Lung (tissue), 12 donors: ENCODE data around the gene LDLR. TPM values are rescaled to one million over a fixed set of nuclear protein-coding genes. Genes with fewer than 3 reads are reported as not detected.

Source experiments
- ATAC-seq: fragments of 200-7000 bp; cut with Tn5 transposase; one replicate; pipeline ENCODE4 v1.9.1; 2020; ENCODE audit warnings: moderate number of reproducible peaks; ENCODE audit not compliant: insufficient read depth, low FRiP score
- DNase-seq, 3 donors: peaks; one replicate each; pipeline ENCODE4 v3.0.0-alpha.2; 2013 to 2017
- H3K27ac ChIP-seq, 2 donors: one replicate each; pipeline ENCODE4 v1.5.1; 2013; ENCODE audit warnings: mild to moderate bottlenecking in 2 of 2, moderate library complexity in 2 of 2, control low read depth in 1 of 2, inconsistent platforms in 1 of 2, low read depth in 1 of 2, low read length in 1 of 2
- H3K27me3 ChIP-seq, 3 donors: one replicate each; pipeline ENCODE4 v1.5.1; 2013; ENCODE audit warnings: low read length in 2 of 3; ENCODE audit not compliant: control insufficient read depth in 3 of 3, insufficient read depth in 3 of 3
- H3K36me3 ChIP-seq, 4 donors: one replicate each; pipeline ENCODE4 v1.5.1; 2013; ENCODE audit warnings: low read length in 4 of 4, mild to moderate bottlenecking in 1 of 4, moderate library complexity in 1 of 4; ENCODE audit not compliant: control insufficient read depth in 4 of 4, insufficient read depth in 4 of 4
- H3K4me1 ChIP-seq, 5 donors: one replicate each; pipeline ENCODE4 v1.5.1; 2013; ENCODE audit warnings: low read length in 5 of 5, mild to moderate bottlenecking in 2 of 5, moderate library complexity in 1 of 5; ENCODE audit not compliant: control insufficient read depth in 5 of 5, insufficient read depth in 5 of 5
- H3K4me3 ChIP-seq: one replicate; pipeline ENCODE4 v1.5.1; 2013; ENCODE audit warnings: mild to moderate bottlenecking, control low read depth, moderate library complexity
- H3K9ac ChIP-seq, 2 donors: one replicate each; pipeline ENCODE4 v1.5.1; 2013; ENCODE audit warnings: low read length in 2 of 2, control low read depth in 1 of 2; ENCODE audit not compliant: insufficient read depth in 1 of 2
- H3K9me3 ChIP-seq, 4 donors: one replicate each; pipeline ENCODE4 v1.5.1; 2013; ENCODE audit warnings: low read length in 3 of 4, mild to moderate bottlenecking in 1 of 4, moderate library complexity in 1 of 4; ENCODE audit not compliant: control insufficient read depth in 4 of 4, insufficient read depth in 3 of 4
- WGBS, 2 donors: extraction: QIAGEN DNeasy Blood & Tissue Kit; methylation state at CpG; one replicate each; pipeline ENCODE4 v1.1.7; 2013; 5-methylcytosine and 5-hydroxymethylcytosine counted together
- polyA plus RNA-seq, 2 donors: library from polyadenylated mRNA; stranded (reverse); fragments of 200-250 nt; gene quantifications; one replicate each; pipeline ENCODE4 v1.2.1, GENCODE V29; 2013
- total RNA-seq, 2 donors: library from RNA; depleted of rRNA in 1 of 2; stranded (reverse); fragments of >200 nt in 1 of 2; gene quantifications; one replicate each; pipeline ENCODE4 v1.2.1, GENCODE V29; 2014 to 2021
- TF ChIP-seq, protein P1 (sequence below): IDR thresholded peaks from 2 replicates; pipeline ENCODE4 v1.5.1; 2012; ENCODE audit warnings: mild to moderate bottlenecking; ENCODE audit errors: control extremely low read depth, extremely low read depth
- donor health status: control.
- donor health status: control.
- donor health status: Bipolar disorder and iron deficiency.
- donor health status: healthy.
- donor health status: DM: yes; HTN: yes; CAD: no.

LDLR gene
- total and polyA plus RNA-seq, 4 donors, result 52.1 to 271 (median 201) TPM

DNA sequence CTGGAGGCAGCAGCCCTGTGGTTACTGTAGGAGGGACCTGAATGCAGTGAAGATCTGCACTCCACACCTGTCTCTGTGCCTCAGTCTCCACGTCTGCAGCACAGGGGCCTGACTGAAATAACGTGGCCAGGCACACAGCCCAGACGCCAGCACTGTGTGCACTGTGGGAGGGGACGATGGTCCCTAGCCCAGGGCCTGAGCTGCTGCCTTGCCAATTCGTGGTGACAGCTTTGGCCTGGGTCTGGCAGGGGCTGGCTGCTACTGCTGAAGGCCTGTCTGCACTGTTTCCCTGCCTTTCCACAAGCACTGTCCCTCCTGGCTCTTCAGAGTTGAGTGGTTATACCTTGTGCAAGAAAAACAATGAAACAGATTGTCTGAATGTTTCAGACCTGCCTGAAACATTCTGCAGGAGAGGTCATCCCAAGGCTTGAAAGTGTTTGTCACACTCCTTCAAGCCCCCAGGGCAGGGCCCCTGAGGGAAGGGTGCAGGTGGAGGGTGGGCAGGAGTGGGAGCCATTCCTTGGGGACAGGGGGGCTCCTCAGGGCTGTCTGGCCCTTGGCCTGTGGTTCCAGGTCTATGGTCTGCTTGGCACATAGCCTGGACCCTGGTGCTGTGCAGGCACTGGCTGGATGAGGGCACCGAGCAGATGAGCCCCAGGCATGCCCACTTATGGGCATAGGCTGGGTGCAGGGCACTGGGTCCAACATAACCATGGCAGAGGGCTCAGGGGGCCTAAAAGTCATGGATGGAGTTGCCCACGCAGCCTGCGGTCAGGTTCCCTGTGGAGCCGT, 38.7 kb upstream of the LDLR start:
- Histone ChIP-seq H3K27me3 (no peaks in the 10 kb centered on the region), H3K4me3 (no peak overlapping the region), H3K36me3 (peaks cover 0 to 29% (median 20%) of the 10 kb centered on the region in 4 donors), H3K4me1 (no peaks in the 10 kb centered on the region), H3K9me3 (no peaks in the 10 kb centered on the region), H3K9ac (no peak overlapping the region), H3K27ac (no peak overlapping the region)
- DNase-seq (peak; percentile 11 to 44 (median 31)), ATAC-seq (no peak)
- WGBS, 2 donors, result 89 to 90% methylated on average over 9 of the region's 9 CpGs
- TF ChIP-seq, protein P1, sequence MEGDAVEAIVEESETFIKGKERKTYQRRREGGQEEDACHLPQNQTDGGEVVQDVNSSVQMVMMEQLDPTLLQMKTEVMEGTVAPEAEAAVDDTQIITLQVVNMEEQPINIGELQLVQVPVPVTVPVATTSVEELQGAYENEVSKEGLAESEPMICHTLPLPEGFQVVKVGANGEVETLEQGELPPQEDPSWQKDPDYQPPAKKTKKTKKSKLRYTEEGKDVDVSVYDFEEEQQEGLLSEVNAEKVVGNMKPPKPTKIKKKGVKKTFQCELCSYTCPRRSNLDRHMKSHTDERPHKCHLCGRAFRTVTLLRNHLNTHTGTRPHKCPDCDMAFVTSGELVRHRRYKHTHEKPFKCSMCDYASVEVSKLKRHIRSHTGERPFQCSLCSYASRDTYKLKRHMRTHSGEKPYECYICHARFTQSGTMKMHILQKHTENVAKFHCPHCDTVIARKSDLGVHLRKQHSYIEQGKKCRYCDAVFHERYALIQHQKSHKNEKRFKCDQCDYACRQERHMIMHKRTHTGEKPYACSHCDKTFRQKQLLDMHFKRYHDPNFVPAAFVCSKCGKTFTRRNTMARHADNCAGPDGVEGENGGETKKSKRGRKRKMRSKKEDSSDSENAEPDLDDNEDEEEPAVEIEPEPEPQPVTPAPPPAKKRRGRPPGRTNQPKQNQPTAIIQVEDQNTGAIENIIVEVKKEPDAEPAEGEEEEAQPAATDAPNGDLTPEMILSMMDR, result no peak

DNA sequence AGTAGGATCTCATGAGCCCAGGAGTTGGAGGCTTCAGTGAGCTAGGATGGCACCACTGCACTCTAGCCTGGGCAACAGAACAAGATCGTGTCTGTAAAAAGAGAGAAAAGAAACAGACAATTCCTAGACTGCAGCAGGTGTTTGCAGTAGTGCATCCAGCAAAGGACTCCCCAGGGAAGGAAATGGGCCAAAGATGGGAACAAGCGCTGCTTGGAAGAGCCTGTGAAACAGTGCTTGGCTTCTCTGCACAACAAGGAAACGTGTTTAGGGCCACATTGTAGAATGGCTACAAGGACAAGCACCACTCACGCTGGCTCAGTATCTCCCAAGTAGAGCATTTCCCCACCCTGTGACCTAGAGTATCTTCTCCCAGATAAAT, 35.5 kb upstream of the LDLR start:
- Histone ChIP-seq H3K9me3 (no peaks in the 10 kb centered on the region), H3K4me3 (no peak overlapping the region), H3K36me3 (peaks cover 4 to 38% (median 31%) of the 10 kb centered on the region in 4 donors), H3K27ac (no peak overlapping the region), H3K9ac (no peak overlapping the region), H3K27me3 (no peaks in the 10 kb centered on the region), H3K4me1 (no peaks in the 10 kb centered on the region)
- WGBS, 2 donors, result 88 to 98% methylated on average over 4 of the region's 4 CpGs
- TF ChIP-seq, protein P1, result no peak
- ATAC-seq (no peak), DNase-seq (no peak)

DNA sequence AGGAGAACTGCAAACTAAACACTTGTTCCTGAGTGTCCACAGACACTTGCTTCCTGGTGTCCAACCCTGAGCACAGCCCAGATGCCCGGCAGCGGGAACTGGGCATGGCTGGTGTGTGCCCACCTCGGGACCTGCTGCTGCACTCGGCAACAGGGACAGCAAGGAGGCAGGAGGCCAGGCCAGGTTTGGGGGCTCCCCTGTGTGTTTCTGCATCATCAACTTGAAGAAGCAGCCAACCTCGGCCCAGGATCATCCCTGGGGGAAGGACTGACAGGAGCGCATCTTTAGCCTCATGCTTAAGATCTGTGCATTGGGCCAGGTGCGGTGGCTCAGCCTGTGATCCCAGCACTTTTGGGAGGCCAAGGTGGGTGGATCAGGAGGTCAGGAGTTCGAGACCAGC, 35.1 kb upstream of the LDLR start:
- no peaks in the 10 kb centered on the region for H3K9me3 ChIP-seq
- WGBS, 2 donors, result 92 to 97% methylated on average over 8 of the region's 8 CpGs
- H3K4me3 ChIP-seq, result no peak overlapping the region
- ATAC-seq (no peak), DNase-seq (no peak)
- H3K9ac ChIP-seq, result no peak overlapping the region
- H3K27ac ChIP-seq, result no peak overlapping the region
- H3K27me3 ChIP-seq, result no peaks in the 10 kb centered on the region
- TF ChIP-seq, protein P1, result no peak
- H3K36me3 ChIP-seq, result peaks cover 4 to 38% (median 30%) of the 10 kb centered on the region in 4 donors
- H3K4me1 ChIP-seq, result no peaks in the 10 kb centered on the region
